HPDE6-E6E7 (cell line): ENCODE results near the gene SLC50A1.
"Not testable (repeated sequence)": the region's sequence is repeated elsewhere in the genome, so short reads cannot be mapped to it uniquely, and the experiment has no call there.

ENCODE experiments used
- DNase-seq: peaks from one replicate; pipeline ENCODE4 v3.0.0; 2011; ENCODE audit warnings: missing footprints; ENCODE audit errors: extremely low spot score

Gene SLC50A1

GRCh38 chr1:155134880-155135414, 705 bp upstream of the SLC50A1 start:
- DNase-seq, result peak; percentile 96

- no peak for DNase-seq
Observed at GRCh38 chr1:155136748-155137147, 1.1 kb downstream of the SLC50A1 start.

DNA sequence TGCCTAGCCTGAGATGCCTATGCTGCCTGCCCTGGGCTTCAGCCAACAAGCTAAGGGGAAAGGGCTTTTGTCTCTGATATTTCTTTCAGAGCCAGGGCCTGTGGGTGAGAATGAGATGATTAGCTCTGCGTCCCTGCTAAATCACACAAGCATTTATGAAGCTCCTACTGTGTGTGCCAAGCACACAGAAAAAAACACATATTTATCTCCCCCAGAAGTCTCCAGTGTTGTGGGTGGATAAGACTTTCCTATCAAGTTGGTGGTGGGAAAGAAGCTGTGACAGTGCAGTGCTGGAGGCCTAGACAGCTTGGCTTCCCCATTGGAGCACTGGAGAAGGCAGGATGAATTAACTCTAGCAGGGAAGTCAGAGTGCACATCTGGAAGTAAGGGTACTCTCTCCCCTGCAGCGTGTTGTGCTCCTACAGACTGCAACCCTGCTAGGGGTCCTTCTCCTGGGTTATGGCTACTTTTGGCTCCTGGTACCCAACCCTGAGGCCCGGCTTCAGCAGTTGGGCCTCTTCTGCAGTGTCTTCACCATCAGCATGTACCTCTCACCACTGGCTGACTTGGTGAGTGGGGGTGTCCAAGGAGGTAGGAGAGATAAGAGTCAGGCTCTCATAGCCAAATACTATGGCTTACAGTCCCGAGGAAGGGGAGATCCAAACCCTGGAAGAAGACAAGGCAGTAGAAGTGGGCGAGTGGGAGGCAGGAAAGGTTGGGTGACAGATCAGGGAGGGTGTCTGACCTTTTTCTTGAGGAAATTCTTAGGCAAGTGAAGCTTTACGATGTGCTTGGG, 1.7 kb downstream of the SLC50A1 start:
- no peak for DNase-seq

DNA sequence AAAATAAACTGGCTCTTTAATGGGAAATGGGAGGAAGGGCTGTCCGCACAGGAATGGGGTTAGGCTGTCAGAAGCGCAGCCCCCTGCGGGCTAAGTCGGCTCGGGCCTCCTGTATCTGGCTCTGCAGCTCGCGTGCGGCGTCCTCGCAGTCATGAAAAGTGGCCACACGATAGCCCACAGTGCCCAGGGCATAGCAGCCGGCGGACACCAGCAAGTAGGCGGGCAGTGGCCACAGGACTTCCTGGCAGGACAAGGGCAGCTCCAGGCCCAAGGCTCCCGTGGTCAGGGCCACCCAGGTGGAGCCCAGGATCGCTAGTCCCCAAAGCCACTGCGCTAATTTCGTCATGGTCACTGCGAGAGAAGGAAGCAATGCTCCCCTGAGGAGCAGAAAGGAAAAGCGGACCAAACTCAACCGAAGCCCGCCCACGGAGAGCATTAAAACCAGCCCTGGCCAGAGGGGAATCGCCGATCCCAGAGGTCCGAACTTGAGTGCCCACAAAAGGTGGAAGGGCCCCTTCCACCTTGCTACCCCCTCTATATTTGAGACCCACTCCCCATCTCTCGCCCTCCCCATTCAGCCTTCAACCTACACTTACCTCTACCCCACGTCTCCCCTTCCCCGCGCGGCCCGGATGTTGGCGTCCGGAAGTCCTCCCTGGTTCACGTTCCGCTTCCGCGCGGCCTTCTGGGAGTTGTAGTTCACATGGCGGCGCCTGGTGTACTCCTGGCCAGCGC, 4.4 kb downstream of the SLC50A1 start, which contains the start of gene DPM3:
TSS of gene DPM3 (minus strand) at position 637 of the 735 bp plus-strand sequence. CDS start at position 346, 291 bp downstream.
- no peak for DNase-seq

DNA sequence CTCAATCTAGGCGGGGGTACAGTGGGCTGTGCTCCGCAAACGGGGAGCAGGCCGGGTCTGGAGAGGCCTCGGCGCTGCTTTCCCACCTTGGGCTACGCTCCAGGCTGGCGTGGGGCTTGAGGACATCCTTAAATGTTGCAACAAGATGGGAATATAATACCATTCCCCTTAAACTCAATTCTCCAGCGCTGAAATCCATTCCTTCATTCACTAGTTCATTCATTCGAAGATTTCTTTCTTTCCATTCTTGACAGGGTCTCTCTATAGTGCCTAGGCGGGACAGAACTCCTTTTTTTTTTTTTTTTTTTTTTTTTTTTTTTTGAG, 4.9 kb downstream of the SLC50A1 start:
- no peak for DNase-seq

GRCh38 chr1:155141749-155142148, 6.1 kb downstream of the SLC50A1 start:
- DNase-seq, result no peak

DNA sequence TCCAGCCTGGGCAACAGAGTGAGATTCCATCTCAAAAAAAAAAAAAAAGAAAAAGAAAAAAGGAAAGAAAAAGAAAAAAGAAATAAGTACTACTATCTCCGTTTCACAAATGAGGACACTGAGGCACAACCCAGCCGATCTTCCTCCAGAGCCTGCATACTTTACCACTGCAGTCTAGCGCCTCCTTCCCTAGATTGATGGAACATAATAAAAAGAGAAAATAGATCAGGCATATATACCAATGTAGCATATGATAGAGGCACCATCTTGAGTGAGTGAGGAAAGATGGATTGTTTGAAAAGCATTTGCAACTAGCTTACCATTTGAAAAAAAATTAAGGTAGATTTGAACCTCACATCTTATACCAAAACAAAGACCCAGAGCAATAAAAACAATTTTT, 9.8 kb downstream of the SLC50A1 start:
- no peak for DNase-seq

DNA sequence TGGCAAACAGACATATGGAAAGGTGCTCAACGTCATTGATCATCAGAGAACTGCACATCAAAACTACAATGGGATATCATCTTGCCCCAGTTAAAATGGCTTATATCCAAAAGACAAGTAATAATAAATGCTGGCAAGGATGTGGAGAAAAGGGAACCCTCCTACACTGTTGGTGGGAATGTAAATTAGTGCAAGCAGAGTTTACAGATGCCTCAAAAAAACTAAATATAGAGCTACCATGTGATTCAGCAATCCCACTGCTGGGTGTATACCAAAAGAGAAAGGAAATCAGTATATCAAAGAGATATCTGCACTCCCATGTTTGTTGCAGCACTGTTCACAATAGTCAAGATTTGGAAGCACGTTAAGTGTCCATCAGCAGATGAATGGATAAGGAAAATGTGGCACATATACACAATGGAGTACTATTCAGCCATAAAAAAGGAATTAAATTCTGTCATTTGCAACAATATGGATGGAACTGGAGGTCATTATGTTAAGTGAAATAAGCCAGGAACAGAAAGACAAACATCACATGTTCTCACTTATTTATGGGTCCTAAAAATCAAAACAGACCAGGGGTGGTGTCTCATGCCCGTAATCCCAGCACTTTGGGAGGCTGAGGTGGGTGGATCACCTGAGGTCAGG, 20.5 kb downstream of the SLC50A1 start:
- DNase-seq, result not testable (repeated sequence)

DNA sequence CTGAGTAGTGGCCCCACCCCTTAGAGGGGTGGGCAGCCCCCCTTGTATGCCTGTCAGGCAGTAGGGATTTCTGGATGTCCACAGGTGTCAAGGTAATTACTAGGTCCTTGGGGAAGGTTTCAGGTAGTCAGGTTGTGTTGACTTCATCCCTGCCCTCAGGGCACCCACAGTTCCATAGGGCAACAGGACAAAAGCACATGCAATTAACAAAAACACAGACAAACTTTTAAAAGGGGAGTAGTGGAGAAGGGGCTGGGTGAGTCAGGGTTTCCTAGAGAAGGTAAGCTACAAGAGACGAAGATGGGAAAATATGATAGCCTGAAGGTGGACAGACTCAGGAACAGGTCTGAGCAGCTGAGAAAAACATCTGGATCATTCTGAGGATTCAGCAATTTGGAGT, 23.3 kb downstream of the SLC50A1 start:
- DNase-seq, result no peak

GRCh38 chr1:155160128-155160527, 24.5 kb downstream of the SLC50A1 start:
- DNase-seq, result no peak

- DNase-seq, result not testable (repeated sequence)
Observed at GRCh38 chr1:155162631-155163030, 27.0 kb downstream of the SLC50A1 start.

DNA sequence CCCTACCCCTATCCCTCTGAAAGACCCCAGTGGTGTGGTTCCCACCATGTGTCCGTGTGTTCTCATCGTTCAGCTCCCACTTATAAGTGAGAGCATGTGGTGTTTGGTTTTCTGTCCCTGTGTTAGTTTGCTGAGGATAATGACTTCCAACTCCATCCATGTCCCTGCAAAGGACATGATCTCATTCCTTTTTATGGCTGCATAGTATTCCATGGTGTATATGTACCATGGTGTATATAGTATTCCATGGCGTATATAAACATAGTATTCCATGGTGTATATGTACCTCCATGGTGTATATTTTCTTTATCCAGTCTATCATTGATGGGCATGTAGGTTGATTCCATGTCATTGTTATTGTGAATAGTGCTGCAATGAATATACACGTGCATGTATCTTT, 28.1 kb downstream of the SLC50A1 start:
- not testable (repeated sequence) for DNase-seq

DNA sequence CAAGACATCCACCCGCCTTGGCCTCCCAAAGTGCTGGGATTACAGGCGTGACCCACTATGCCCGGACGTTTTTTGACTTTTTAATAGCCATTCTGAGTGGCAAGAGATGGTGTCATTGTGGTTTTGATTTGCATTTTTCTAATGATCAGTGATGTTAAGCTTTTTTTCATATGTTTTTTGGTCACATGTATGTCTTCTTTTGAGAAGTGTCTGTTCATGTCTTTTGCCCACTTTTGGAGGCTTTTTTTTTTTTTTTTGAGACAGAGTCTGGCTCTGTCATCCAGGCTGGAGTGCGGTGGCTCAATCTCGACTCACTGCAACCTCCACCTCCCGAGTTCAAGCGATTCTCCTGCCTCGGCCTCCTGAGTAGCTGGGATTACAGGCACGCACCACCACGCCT, 29.0 kb downstream of the SLC50A1 start:
- not testable (repeated sequence) for DNase-seq

DNA sequence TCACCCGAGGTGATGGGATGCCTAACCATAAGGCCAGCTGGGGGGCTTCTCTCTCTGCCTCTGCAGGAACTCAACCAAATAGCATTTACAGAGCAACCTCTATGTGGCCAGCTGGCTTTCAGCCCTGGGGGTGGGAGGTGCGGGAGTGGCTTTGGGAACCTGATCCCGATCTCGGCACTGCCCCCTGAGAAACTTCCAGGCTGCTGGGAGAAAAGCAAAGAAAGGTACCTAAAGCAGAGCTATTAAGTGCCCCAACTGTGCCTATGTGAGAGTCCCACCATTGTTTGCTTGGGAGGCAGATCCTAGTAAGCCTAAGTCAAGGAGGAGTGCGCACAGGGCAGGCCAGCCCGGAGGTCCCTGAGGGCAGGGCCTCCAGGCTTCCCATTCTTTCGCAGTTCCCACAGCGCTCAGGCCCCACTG, 30.4 kb downstream of the SLC50A1 start:
- DNase-seq, result no peak

DNA sequence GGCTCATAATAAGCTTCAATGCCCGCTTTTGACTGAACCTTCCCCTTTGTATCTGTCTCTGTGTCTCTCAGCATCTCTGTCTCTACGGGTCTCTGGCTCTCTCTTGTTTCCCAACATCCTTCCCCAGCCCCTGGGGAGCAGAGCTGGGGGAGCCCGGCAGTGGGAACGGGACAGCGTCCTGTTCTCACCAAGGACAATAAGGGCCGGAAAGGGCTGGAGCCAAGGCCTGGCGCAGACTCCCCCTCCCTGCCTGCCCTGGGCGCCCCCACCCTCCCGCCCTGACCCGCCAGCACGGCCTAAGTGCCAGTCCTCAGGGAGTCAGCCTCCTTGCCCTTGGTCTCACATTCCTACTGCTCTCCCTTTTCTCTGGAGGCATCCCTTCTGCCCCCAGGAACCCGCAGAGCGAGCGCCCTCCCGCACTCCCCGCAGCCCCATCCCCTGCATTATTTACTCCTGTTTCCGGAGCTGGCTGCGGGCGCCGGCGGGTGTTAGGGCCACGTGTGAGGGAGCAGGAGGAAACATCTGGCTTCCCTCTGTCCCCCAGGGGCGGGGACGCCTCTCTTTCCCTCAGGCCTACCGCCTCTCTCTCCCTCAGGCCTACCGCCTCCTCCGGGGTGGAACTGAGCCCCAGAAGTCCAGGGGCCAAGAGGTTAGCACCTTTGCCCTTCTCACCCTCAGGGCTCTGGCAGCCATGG, 31.0 kb downstream of the SLC50A1 start:
- no peak for DNase-seq

DNA sequence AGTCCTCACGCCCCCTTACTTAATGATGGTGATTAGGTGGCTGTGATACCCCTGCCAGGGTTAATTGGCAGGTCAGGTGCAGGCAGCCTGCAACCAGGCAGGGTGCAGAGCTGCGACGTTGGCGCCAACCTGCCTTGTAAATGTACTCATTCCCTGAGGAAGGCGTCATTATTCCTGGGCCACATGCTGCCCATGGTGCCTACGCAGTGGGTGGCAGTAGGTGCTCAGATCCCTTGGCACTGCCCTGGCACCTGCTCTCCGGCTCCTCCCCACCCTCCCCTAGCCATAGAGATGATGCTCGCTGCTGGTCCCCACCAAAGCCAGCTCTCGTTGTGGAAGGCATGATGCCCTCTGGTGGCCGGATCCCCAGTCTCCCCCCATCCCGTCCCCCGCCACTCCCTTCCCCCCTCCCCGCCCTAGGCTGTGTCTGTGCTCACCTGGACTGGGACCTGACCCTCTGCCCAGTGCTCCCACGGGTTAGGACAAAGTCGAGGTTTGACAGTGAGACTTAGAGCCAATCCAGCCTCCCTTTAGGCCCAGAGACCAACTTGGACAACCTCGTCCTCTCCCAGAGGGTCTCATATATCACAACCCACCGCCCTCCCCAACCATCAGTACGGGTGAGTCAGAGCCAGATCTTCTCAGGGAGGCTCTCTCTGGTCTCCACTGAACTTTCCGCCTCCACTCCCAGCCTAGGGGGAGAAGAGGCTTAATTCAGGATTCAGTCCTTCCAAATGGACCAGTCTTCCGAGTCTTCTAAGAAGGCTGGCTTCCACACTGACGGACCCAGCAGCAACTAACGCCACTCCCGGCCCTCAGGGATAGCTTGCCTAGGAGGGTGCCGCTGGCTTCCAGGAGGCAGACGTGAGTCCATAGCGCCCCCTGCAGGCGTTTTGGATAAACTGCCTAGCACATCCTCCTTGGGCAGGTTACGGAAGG, 31.8 kb downstream of the SLC50A1 start:
- DNase-seq, result peak; percentile 61

DNA sequence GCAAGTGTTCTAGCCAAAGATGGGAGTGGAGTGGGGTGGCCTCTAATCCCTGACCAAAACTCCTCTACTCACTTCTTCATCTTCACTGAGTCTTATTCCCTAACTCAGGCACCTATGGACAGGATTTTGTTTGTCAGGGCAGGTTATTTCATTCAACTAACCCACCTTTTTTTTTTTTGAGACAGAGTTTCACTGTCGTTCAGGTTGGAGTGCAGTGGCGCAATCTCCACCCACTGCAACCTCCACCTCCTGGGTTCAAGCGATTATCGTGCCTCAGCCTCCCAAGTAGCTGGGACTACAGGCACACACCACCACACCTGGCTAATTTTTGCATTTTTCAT, 32.4 kb downstream of the SLC50A1 start:
- not testable (repeated sequence) for DNase-seq

DNA sequence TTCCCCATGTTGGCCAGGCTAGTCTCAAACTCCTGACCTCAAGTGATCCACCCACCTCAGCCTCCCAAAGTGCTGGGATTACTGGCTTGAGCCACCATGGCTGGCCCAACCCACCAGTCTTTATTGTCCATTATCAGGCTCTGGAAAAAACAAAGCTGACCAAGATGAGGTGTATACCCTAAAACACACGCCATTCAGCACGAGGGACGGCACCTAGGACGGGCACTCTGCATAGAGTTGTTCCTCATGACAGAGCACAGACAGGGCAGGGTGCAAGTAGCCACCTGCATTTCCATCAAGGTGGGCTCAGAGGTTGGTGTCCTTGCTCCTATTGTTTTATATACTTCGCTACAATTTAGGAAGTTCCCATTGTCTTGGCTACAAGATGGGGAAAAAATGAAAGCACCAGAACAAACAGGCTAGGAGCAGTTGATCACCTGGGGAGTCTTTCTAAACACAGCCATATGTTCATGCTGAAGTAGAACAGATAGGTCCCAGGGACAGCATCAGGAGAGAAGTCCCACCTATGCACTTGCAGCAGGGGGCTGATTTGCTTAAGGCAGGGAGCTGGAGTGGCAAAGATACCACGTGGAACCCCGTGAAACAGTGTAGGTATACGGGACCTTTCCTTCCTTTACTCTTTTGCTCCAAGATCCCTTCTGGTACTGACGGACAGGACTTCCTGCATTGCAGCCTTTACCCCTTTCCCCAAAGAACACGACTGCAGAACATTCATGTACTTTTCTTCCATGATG, 33.0 kb downstream of the SLC50A1 start:
- no peak for DNase-seq

- no peak for DNase-seq
Observed at GRCh38 chr1:155169541-155169940, 33.9 kb downstream of the SLC50A1 start.
